ENCODE data around the gene ARMH1.
"Not testable (repeated sequence)": the region's sequence is repeated elsewhere in the genome, so short reads cannot be mapped to it uniquely, and the experiment has no call there.

Gene ARMH1

GRCh38 chr1:44723496-44724295, 49.2 kb downstream of the ARMH1 start:
- DNase-seq = peak; percentile 94

GRCh38 chr1:44724296-44724954, 49.9 kb downstream of the ARMH1 start:
- no peak for DNase-seq

GRCh38 chr1:44724955-44725698, 50.6 kb downstream of the ARMH1 start:
- DNase-seq = no peak

GRCh38 chr1:44730741-44731512, 56.4 kb downstream of the ARMH1 start, which contains the start of gene RNU5D-1:
RNU5D-1 (minus strand) TSS chr1:44731170.
- peak; percentile 98 for DNase-seq

- DNase-seq = no peak
These were observed 58.9 kb downstream of the ARMH1 start for GRCh38 chr1:44733365-44733764.

GRCh38 chr1:44733784-44734183, 59.3 kb downstream of the ARMH1 start:
- DNase-seq = no peak

- no peak for DNase-seq
These were observed 61.5 kb downstream of the ARMH1 start for GRCh38 chr1:44735992-44736391.

- not testable (repeated sequence) for DNase-seq
These were observed 64.4 kb downstream of the ARMH1 start for GRCh38 chr1:44738953-44739306.

- DNase-seq = peak; percentile 99
These were observed 65.0 kb downstream of the ARMH1 start, which contains the start of gene KIF2C for GRCh38 chr1:44739307-44740178. KIF2C (plus strand) TSS chr1:44739837; CDS start chr1:44739933, 96 bp downstream.

GRCh38 chr1:44740179-44740617, 65.7 kb downstream of the ARMH1 start:
- DNase-seq = no peak

- DNase-seq = no peak
These were observed 68.7 kb downstream of the ARMH1 start for GRCh38 chr1:44743211-44743610.

GRCh38 chr1:44747878-44748277, 73.4 kb downstream of the ARMH1 start:
- DNase-seq = no peak

- DNase-seq = no peak
These were observed 82.9 kb downstream of the ARMH1 start for GRCh38 chr1:44757420-44757819.

GRCh38 chr1:44759077-44759476, 84.6 kb downstream of the ARMH1 start:
- DNase-seq = no peak

GRCh38 chr1:44760876-44761275, 86.4 kb downstream of the ARMH1 start:
- no peak for DNase-seq

- DNase-seq = not testable (repeated sequence)
These were observed 91.9 kb downstream of the ARMH1 start for GRCh38 chr1:44766421-44766820.
